K562 treated with DMSO at 1 percent for 4 hours (cell line): ENCODE measurements around the gene PRPF40A. TPM values are rescaled to one million over a fixed set of nuclear protein-coding genes. Genes with fewer than 3 reads are reported as not detected.

Experiments used
- total RNA-seq: library from RNA; unstranded; fragments of 300-600 nt; gene quantifications from 2 replicates; pipeline ENCODE4 v1.2.3, GENCODE V29; 2022; ENCODE audit not compliant: insufficient read depth

Gene PRPF40A
- total RNA-seq: 60.6 and 96.0 TPM in 2 replicates

DNA sequence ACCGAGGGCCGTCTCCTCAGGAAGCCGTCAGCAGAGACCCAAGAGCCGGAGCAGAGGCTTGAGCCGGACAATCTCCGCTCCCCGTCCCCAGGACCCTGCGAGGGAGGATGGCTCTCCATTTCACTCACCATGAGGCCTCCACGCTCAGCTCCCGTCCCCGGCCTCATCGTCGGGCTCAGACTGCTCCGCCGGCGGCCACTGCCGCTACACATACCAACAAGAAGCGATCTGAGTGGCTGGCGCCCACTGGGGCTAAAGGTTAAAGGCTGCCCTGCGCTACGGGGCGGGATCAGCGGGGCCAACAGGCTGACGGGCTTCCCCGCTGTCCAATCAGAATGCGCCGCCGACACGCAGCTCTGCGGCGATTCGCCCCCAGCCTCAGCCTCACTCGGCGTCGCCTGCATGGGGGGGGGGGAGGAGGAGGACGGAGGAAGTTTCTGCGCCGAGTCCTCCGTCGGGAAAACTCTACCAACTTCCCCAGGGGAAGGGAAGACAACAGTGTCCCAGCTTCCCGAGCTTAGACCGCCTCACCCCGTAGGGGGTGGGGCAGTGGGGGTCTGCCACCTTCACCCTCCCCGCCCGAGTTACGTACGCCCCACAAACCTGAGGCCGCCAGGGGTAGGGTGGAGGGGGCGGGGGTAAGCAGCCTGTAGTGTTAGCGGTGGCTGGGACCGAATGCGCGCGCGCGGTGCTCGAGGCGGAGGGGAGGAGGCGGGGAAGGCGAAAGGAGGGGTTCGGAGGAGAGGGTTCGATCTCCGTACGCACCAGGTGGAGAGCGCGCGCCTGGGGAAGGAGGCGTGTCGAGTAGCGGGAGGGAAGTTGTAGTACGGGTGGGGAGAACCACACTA, at the start of gene PRPF40A:
TSS of gene PRPF40A (minus strand) at position 234 of the 848 bp plus-strand sequence. CDS start at position 212, 22 bp downstream.

DNA sequence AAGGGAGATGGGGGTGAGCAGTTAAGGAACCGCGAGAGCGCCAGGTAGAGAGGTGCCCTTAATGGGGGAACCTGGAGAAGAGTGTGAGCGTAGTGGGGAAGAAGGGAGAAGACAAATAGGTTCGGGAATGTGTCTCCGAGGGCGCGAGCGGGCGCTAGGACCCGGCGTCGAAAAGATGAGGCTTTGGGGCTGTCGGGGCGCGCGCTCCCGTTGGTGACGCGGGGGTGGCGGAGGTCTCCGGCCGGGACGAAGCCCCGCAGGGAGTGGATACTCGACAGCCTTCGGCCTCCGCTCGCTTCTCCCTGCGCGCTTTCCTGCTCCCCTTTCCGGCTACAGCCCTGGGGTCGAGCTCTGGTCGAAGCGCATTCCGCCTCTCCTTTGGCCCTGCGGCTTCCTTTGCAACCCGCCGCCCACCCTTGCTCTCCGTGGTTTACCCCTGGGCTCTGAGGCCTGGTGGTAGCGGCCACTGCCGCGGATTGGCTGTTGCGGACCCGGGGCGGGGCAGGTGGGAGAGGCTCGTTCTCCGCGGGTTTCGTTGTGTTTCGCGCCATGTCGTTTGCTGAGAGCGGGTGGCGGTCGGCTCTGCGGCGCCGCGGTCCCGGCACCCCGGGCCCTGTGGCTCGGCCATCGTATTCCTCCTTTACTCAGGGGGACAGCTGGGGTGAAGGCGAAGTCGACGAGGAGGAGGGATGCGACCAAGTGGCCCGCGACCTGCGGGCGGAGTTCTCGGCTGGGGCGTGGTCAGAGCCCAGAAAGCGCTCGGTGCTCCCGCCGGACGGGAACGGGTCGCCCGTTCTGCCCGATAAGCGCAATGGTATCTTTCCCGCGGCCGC, 1.0 kb upstream of the PRPF40A start, which contains the start of gene ARL6IP6:
TSS of gene ARL6IP6 (plus strand) at position 545 of the 833 bp plus-strand sequence. CDS start at position 550, 5 bp downstream.

Other genes with a start within 250 kb of the PRPF40A start
- gene ARL6IP6, start 1.2 kb upstream of the PRPF40A start, total RNA-seq: 40.6 and 44.8 TPM in 2 replicates